ENCODE measurements around the gene SLC12A5.
A peak's percentile ranks its signal among the peaks of the same experiment; 100 is the strongest.

SLC12A5 gene

DNA sequence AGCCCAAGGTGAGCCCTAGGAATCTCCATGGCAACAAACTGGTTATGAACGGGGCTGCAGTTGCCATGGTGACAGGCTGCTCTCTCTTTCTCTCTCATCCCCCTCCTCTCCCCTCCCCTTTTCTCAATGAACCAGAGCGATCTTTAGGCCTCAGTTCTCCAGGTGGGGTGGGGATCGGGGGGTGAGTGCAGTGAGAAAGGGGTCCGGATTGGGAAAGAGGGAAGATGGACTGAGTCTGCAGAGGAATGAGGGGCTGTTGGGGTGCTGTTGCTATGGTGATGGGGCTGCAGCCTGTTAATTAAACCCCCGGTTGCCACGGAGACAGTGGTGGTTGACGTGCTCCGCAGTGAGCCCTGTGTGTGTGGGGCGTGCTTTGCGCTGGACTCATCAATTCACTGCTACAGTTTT lies 3.6 kb upstream of the SLC12A5 start:
- DNase-seq: peak in 15 of 56 donors; percentile 9 to 62 (median 20)

DNA sequence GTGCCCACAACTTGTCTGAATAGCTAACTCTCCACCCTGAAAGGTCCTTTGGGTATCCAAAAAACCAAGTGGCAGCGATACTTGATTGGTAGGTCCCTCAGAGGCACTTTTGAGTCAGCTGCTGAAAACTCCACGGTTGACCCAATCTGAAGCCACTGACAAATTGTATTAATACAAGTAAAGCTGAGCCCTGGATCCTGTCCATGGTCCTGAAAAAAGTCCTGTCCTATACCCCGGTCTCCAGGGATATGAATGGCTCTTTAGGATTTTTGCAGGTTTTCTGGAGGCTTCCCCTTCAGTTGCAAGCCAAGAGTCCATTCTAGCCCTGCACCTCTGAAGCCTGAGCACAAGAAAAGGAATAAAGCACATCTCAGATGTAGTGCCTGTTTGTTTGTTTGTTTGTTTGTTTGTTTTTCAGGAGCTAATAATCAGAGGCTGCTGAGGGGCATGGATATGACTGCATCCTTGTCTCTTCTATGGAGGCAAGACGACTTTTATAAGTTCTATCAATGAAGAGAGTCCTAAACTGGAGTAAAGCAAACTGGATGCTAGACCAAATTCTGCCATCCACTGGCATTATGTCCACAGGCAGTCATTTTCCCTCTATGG lies 1.7 kb upstream of the SLC12A5 start:
- peak in 2 of 56 donors; percentile 17 to 24 for DNase-seq

DNA sequence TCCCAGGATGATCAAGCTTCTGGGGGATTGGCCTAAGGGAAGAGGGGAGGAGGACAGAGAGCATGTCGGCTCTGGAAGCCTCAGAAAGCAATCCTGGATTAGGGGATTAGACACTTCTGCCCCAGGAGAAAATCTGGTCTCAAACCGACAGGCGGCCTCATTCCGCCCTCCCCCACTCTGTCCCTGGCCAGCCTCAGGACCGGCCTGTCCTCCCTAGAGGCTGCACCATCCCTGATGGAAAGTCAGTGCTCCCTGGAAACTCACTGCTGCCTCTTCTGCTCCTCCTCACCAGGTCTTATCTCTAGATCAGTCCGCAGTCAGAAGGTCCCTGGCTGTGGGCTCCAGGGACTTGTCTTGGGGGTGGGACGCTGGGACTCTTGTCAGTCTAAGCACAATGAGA lies 905 bp upstream of the SLC12A5 start:
- DNase-seq: no peak

DNA sequence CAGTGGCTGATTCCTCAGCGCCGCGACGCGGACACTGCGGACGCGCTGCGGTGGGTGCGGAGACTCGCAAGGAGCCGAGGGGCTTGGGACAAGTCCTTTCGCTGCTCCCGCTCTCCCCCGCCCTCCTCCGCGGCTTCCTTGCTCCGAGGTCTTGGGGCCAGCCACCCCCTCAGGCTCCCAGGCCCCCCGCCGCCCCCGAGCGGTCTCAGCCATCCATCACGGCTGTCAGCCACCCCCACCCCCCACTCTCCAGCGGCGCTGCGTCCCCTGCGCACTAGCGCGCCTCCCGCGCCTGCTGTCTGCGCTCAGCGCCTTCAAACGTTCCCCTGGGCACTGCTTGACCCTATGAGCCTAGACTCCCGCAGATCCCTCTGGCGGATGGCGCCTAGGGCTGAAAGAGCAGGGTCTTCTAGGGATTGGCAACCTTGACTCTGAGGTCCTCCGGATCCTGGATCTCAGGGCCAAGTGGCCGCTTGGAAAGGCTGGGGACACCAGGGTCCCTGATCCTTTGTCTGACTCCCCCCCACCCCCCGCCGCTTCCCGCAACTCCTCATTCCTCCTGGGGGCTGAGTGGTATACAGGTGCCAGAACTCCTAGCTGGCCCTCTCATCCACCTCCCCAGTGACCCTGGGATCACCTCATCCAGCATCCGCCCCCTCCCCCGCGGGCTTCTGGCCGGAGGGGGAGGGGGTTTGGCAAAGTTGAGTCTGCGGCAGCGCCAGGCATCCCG lies 1.4 kb downstream of the SLC12A5 start:
- DNase-seq: peak in 6 of 56 donors; percentile 3 to 55 (median 18)

DNA sequence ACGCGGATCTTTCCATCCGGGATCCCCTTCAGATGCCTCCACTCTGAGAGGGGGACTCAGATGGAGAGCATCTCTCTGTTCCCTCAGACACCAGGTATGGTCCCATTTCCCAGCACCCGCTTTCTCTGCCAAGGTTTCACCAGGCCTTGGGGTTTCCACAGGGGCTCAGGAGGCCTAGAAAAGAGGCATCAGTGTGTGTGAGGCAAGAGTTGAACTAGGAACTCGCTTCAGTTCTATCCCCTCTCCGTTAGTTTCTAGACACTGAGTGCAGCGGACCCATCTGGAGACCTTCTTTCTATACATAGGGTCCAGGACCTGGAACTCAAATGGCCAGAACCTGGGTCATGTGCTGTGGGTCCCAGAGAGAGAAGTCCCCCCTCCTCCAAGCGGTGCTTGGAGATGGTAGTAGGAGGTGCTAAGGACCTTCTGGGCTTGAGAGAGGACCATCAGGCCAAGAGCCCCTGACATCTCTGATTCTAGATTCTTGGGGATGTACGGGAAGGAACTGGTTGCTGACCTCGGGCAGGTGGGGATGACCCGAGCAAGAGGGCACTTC lies 2.1 kb downstream of the SLC12A5 start:
- DNase-seq: no peak

DNA sequence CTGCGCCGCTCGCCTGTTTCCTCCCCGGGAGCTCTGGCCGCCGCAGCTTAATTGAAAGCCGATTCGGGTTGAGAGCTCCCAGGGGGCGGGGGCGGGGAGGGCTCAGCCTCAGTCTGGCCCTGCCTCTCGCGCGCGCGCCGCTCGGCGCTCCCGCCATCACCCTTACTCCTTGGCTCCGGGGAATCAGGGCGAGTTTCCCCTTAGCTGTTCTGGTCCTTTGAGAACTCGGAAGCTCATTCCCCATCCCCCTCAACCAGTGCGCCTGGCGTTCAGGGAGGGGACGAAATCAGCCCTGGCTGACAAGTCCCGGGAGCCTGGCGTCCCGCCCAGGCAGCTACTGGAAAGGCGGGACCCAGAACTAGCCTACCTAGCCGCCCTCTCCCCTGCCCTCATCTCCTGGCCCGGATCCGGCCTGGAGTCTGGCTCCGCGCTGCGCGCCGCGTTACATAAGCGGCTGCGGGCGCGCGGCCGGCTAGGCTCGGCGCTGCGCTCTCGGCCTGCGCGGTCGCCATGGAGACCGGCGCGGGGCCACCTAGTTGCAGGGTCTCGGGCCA lies 2.8 kb downstream of the SLC12A5 start:
- DNase-seq: peak in 26 of 56 donors; percentile 8 to 66 (median 34)

DNA sequence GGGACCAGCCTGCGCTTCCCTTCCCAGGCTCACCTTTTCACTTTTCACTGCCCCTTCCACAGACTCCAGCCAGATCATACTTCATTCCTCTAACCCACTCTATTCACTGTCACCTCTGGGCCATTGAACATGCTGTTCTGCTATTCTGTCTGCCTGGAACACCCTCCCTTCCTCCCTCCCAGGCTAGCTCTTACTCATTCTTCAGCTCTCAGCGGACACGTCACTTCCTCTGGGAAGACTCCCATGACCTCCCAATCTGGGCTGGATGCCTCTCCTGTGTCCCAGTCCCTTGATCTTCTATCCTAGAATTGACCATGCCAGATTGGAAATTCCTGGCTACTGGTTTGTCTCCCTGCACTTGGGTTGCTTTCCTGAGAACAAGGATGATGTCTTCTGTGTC lies 5.0 kb downstream of the SLC12A5 start:
- DNase-seq: no peak

DNA sequence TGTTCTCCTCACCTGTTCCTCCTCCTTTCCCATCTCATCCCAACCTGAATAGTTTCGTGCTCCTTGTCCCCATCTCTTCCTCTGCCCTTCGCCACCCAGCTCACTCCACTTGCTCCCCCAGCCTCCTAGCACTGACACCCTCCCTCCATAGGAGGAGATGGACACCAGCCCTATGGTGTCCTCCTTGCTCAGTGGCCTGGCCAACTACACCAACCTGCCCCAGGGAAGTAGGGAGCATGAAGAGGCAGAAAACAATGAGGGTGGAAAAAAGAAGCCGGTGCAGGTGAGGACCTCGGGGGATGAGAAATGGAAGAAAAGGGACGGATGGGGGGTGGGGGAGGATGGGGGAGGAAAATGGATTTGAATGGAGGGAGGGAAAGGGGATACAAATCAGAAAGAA lies 6.2 kb downstream of the SLC12A5 start:
- DNase-seq: no peak

DNA sequence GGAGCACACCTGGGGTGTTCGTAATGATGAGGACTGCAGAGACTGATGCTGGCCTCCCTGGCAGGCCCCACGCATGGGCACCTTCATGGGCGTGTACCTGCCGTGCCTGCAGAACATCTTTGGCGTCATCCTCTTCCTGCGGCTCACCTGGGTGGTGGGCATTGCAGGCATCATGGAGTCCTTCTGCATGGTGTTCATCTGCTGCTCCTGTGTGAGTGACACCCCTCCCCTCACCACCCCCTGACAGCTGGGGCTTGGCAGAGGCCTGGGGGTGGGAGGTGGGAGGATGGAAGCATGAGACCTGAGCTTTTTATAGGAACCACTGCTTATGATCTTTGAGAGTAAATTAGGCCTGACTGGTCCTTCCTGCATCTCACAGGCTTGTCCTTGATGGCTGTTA lies 6.7 kb downstream of the SLC12A5 start:
- DNase-seq: no peak

DNA sequence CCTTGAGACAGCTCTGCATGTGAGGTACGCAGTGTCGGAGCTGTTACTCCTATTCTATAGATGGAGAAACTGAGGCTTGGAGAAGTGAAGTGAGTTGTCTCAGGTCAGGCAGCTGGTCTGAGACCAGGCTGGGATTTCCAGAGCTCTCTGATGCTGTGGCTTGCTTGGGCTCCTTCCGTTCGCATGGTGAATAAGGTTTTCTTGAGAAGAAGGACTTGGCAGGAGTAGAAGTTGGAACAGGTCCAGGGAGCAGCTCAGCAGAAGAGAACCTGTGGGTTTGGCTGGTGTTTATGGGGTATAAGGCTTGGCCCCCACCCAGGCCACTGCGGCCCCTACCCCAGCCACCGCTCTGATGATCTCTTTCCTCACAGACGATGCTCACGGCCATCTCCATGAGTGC lies 7.4 kb downstream of the SLC12A5 start:
- DNase-seq: no peak

DNA sequence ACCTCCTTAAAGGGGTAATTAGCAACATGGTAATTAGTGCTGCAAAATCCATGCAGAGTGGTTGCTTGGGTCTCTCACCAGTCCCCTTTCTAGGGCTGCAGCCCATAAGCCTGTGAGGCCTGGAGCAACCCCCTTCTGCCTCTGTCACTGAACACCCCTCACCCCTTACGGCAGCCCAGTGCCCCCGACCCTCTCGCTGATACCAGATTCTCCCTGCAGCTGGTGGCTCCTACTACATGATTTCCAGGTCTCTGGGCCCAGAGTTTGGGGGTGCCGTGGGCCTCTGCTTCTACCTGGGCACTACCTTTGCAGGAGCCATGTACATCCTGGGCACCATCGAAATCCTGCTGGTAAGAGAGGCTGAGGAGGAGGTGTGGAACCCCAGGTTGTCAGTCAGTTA lies 8.0 kb downstream of the SLC12A5 start:
- no peak for DNase-seq

DNA sequence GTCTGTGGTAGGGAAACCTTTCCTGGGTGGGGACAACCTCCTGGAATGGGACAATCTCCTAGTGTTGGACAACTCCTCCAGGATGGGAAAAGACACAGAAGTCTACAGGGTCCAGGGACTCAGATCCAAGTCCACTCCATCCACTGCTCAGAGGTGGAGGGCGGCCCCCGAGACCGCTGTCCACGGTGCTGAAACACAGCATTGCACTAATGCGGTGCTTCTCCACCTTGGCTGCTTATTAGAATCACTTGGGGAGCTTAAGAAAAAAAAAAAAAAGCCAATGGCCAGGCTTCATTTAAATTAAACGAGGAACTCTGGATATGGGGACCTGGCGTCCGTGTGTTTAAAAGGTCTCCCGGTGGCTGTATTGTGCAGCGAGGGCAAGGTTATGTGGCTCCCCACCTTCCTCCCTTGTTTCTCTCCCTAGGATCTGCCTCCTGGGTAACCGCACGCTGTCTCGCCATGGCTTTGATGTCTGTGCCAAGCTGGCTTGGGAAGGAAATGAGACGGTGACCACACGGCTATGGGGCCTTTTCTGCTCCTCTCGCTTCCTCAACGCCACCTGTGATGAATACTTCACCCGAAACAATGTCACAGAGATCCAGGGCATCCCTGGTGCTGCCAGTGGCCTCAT lies 12.0 kb downstream of the SLC12A5 start:
- peak in 4 of 56 donors; percentile 4 to 47 (median 16) for DNase-seq

DNA sequence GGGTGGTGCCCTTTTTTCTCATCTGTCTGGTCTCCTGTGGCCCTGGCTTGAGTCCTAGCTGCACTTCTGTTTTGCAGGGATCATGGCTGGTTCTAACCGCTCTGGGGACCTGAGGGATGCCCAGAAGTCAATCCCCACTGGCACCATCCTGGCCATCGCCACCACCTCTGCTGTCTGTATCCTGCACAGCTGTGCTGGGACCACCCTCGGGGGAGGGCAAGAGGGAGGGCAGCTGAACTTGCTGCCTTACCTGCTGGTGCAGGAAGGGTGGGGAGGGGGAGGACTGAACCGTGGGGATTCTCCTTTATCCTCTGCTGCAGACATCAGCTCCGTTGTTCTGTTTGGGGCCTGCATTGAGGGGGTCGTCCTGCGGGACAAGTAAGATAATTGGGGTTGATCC lies 14.5 kb downstream of the SLC12A5 start:
- no peak for DNase-seq

DNA sequence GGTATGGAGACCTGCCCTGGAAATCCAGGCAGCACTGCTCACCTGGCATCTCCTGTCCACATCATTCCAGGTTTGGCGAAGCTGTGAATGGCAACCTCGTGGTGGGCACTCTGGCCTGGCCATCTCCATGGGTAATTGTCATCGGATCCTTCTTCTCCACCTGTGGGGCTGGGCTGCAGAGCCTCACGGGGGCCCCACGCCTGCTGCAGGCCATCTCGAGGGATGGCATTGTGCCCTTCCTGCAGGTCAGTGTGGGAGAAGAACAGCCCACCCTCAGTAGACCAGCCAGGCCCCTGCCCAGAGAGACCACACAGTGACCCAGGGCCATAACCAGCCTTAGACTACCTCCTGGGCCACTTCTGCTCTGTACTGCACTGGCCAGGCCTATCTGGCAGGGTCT lies 15.9 kb downstream of the SLC12A5 start:
- no peak for DNase-seq

DNA sequence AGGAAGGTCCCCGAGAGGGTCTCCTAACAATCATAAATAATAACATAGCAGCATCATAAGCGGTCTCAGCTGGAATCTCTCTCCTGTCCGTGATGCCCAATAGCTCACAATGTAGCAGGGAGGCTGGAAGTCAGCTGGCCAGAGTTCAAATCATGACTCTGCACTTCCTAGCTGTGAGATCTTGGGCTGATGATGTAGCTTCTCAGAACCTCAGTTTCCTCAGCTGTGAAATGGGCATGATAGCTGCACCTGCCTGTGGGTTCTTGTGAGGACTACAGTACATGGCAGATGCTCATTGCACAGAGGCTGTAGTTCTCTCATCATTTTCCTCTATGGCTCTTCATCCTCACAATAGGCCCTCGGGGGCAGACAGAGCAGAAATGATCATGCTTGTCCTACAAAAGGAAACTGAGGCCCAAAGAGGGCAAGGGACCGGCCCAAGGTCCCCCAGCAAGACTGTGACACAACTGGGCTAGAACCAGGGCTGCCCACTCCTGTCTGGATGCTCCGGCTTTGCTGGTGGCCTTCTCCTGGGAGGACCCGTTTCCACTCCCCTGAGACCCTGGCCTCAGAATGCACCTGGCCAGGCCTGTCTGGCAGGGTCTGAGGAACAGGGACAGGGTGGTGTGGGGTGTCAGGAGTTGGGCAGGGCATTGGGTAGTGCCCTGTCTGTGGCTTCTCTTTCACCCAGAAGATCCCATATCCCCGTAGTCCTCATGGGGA lies 17.7 kb downstream of the SLC12A5 start:
- DNase-seq: no peak

DNA sequence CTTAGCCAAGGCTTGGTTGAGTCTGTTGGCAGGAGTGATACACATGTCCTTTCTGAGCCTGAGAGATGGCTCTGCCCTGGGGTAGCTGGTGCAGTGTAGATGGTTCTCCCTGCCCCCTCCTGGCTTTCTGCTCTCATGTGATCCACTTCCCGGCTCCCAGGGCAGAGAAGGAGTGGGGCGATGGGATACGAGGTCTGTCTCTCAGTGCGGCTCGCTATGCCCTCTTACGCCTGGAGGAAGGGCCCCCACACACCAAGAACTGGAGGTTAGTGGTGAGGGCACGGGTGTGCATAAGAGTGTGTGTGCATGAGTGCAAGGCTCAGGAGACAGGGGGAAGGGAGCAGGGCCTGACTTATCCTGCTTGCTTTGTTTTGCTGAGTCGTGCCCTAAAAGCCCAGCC lies 18.8 kb downstream of the SLC12A5 start:
- no peak for DNase-seq

DNA sequence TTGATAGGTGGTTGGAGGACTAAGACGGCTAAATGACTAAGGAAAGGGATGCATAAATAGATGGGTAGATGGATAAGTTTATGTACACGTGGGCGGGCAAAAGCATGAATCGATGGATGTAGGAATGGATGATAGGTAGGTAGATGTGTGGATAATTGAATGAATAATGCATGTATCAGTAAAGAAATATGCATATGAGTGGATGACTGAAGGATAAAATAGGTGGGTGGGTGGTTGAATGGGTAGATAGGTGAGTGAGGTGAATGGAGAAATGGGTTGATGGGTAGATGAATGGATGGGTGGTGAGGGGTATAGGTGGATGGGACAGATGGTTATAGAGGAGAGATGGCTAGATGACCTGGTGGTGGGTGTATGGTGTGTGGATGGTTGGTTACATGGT lies 20.2 kb downstream of the SLC12A5 start:
- no peak for DNase-seq

DNA sequence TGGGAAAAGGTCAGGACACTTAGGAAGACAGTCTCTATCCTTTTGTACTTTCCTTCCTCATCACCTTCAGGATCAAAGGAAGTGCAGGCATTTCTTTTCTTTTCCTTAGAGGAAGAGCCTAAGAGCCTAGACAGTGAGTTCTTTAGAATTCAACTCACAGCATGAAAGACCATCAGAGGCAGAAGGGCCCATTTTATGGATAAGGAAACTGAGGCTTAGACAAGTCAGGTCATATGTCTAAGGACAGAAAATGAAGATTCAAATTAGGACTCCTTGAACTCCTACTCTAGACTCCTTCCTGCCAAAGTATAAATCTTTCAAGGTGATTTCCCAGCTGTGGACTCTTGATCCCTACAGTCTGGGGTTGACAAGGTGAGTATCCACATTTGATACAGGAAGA lies 20.8 kb downstream of the SLC12A5 start:
- no peak for DNase-seq

DNA sequence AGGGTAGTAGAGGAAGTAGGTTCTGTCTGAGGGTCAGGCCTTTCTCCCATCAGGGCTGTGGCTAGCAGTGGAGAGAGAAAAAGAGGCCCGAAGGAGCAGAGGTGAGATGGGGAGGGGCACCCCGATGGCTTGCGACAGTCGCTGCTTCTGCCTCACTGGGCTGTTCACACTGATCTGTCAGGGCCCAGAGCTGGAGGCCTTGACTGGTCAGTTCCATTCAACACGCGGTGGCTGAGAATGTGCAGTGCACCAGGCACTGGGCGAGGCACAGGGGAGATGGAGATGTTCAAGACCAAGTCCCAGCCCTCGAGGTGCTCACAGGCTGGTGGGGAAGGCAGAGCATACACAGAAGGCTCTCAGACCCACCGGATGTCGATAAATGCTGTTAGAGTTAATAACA lies 21.4 kb downstream of the SLC12A5 start:
- DNase-seq: no peak

DNA sequence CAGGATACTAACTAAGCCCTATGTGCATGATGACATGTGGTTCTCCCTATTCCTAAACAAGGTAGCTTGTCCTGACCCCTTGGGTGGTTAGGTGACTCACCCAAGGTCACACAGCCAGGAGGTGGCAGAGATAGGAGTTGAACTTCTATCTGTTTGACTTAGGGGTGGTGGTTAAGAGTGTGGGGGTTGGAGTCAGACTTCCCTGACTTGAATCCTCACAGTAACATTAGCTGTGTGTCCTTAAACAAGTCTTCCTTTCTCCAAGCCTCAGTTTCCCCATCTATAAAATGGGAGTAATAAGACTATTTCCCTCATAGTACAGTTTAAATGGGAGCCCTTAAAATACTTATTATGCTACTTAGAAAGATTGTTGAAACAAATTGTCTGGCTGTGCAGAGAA lies 21.9 kb downstream of the SLC12A5 start:
- DNase-seq: no peak

DNA sequence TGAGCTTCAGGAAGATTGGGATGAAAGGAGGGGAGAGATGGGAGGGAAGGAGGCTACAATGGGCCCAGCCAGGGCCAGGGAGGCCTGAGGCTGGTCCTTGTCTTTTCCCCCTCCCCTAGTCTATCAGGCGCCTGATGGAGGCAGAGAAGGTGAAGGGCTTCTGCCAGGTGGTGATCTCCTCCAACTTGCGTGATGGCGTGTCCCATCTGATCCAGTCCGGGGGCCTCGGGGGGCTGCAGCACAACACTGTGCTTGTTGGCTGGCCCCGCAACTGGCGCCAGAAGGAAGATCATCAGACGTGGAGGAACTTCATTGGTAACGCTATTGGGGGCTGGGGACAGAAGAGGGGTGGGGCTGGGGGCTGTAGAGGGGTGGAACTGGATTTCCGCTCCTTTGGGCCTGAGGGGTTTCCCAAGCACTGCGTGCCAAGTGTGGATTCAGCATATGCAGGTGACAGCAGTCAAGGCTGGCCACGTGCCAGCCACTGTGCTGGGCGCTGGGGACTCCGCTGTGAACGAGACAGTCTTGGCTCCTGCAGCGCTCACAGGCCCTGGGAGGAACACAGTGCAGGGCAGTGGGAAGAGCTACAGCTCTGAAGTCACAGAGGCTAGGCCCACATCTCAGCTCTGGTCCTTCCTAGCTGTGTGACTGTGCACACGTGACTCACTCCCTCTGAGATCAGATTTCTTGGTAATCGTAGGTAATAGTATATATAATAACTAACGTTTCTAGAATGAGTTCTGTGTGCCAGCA lies 22.7 kb downstream of the SLC12A5 start:
- no peak for DNase-seq

Measured in amygdala (tissue), 56 donors.